GM11168 (cell line): ENCODE measurements around the gene OR2AG1.

Experiments
- in situ Hi-C: fragments of 300-500 bp; cut with MboI; formaldehyde crosslinking; loops from one replicate; pipeline ENCODE4 v1.12.0; 2022; ENCODE audit warnings: low sequenced_read_pairs; ENCODE audit not compliant: unreplicated experiment

Gene OR2AG1

GRCh38 chr11:6782720-6783119 lies at the start of gene OR2AG1:
Gene OR2AG1, plus strand, starts transcription at chr11:6783020. Its CDS starts 2,018 bp downstream, at chr11:6785038.
- in situ Hi-C loops = no loop called here

- in situ Hi-C loops = no loop called here
Observed at GRCh38 chr11:6733326-6734275, 49.2 kb upstream of the OR2AG1 start.

- in situ Hi-C loops = no loop called here
Observed at GRCh38 chr11:6734616-6735015, 48.2 kb upstream of the OR2AG1 start.

- in situ Hi-C loops = no loop called here
Observed at GRCh38 chr11:6735306-6735705, 47.5 kb upstream of the OR2AG1 start.

- in situ Hi-C loops = no loop called here
Observed at GRCh38 chr11:6736495-6737121, 46.2 kb upstream of the OR2AG1 start.

GRCh38 chr11:6737872-6738466 lies 44.9 kb upstream of the OR2AG1 start:
- in situ Hi-C loops = no loop called here

GRCh38 chr11:6738590-6738989 lies 44.2 kb upstream of the OR2AG1 start:
- in situ Hi-C loops = no loop called here

GRCh38 chr11:6742260-6742659 lies 40.6 kb upstream of the OR2AG1 start:
- in situ Hi-C loops = no loop called here

GRCh38 chr11:6745018-6745417 lies 37.8 kb upstream of the OR2AG1 start:
- in situ Hi-C loops = no loop called here

- in situ Hi-C loops = no loop called here
Observed at GRCh38 chr11:6745465-6746015, 37.3 kb upstream of the OR2AG1 start.

- in situ Hi-C loops = no loop called here
Observed at GRCh38 chr11:6746086-6746618, 36.7 kb upstream of the OR2AG1 start.

GRCh38 chr11:6746626-6747025 lies 36.2 kb upstream of the OR2AG1 start:
- in situ Hi-C loops = no loop called here

- in situ Hi-C loops = no loop called here
Observed at GRCh38 chr11:6747097-6747668, 35.6 kb upstream of the OR2AG1 start.

- in situ Hi-C loops = no loop called here
Observed at GRCh38 chr11:6755303-6755952, 27.4 kb upstream of the OR2AG1 start.

GRCh38 chr11:6755953-6756347 lies 26.9 kb upstream of the OR2AG1 start:
- in situ Hi-C loops = no loop called here

- in situ Hi-C loops = no loop called here
Observed at GRCh38 chr11:6757373-6757967, 25.4 kb upstream of the OR2AG1 start.

GRCh38 chr11:6771926-6772893 lies 10.6 kb upstream of the OR2AG1 start, which contains the start of gene OR2AG2:
Gene OR2AG2, minus strand, starts transcription at chr11:6771976. Its CDS starts 3,019 bp downstream, at chr11:6768957.
- in situ Hi-C loops = no loop called here

- in situ Hi-C loops = no loop called here
Observed at GRCh38 chr11:6778518-6778917, 4.3 kb upstream of the OR2AG1 start.
